Tibial nerve (tissue), 4 donors: ENCODE measurements around the gene TRMT61A. TPM values are rescaled to one million over a fixed set of nuclear protein-coding genes. Genes with fewer than 3 reads are reported as not detected.

ENCODE experiments used
- DNase-seq, 2 donors: peaks; one replicate each; pipeline ENCODE4 v3.0.0-alpha.2; 2019; ENCODE audit warnings: low spot score in 2 of 2
- H3K27ac ChIP-seq, 4 donors: fragments of 200-600 bp; sonication (generic) in 3 of 4; one replicate each; pipeline ENCODE4 v1.5.1; 2017 to 2019; ENCODE audit warnings: mild to moderate bottlenecking in 1 of 4
- H3K27me3 ChIP-seq, 2 donors: fragments of 200-600 bp; sonication (generic) in 1 of 2; one replicate each; pipeline versions ENCODE4 v1.5.1 to v1.6.0; 2017 to 2019
- H3K36me3 ChIP-seq, 3 donors: fragments of 200-600 bp; sonication (generic); one replicate each; pipeline ENCODE4 v1.5.1; 2018 to 2019
- H3K4me1 ChIP-seq, 4 donors: fragments of 200-600 bp; sonication (generic) in 3 of 4; one replicate each; pipeline ENCODE4 v1.5.1; 2017 to 2019
- H3K4me3 ChIP-seq, 4 donors: fragments of 200-600 bp; sonication (generic) in 3 of 4; one replicate each; pipeline ENCODE4 v1.5.1; 2017 to 2019; ENCODE audit warnings: mild to moderate bottlenecking in 1 of 4, moderate library complexity in 1 of 4
- H3K9me3 ChIP-seq, 4 donors: fragments of 200-600 bp; sonication (generic) in 3 of 4; one replicate each; pipeline ENCODE4 v1.5.1; 2017 to 2019
- EP300 ChIP-seq, 2 donors: sonication (generic); formaldehyde crosslinking; IDR thresholded peaks; one replicate each; pipeline ENCODE4 v1.6.1; 2017; ENCODE audit warnings: antibody characterized with exemption in 2 of 2, mild to moderate bottlenecking in 1 of 2
- POLR2A ChIP-seq, 2 donors: fragments of 450-650 bp; IDR thresholded peaks; one replicate each; pipeline ENCODE4 v1.6.1; 2017; ENCODE audit warnings: antibody characterized with exemption in 2 of 2, mild to moderate bottlenecking in 2 of 2, moderate library complexity in 2 of 2
- WGBS, 2 donors: methylation state at CpG; one replicate each; pipeline ENCODE4 v1.1.5; 2018; 5-methylcytosine and 5-hydroxymethylcytosine counted together
- small RNA-seq: library from RNA; depleted of rRNA; stranded (forward); fragments of <200 nt; gene quantifications from one replicate; pipeline ENCODE3, GENCODE V24; 2016
- total RNA-seq, 4 donors: library from RNA; depleted of rRNA; stranded (reverse); fragments of >200 nt; gene quantifications; one replicate each; pipeline ENCODE4 v1.1.0, GENCODE V29; 2016
- TF ChIP-seq, protein P1 (sequence below), 5 experiments: fragments of 200-600 bp in 3 of 5; fragments of 450-650 bp in 2 of 5; sonication (generic) in 3 of 5; IDR thresholded peaks; one replicate each; pipeline ENCODE4 v1.5.1; 2016 to 2019; ENCODE audit warnings: antibody characterized with exemption in 5 of 5, mild to moderate bottlenecking in 3 of 5, moderate library complexity in 2 of 5

TRMT61A gene
- total RNA-seq, 4 donors from 2014 or later = 17.9 to 32.4 (median 22.4) TPM

DNA sequence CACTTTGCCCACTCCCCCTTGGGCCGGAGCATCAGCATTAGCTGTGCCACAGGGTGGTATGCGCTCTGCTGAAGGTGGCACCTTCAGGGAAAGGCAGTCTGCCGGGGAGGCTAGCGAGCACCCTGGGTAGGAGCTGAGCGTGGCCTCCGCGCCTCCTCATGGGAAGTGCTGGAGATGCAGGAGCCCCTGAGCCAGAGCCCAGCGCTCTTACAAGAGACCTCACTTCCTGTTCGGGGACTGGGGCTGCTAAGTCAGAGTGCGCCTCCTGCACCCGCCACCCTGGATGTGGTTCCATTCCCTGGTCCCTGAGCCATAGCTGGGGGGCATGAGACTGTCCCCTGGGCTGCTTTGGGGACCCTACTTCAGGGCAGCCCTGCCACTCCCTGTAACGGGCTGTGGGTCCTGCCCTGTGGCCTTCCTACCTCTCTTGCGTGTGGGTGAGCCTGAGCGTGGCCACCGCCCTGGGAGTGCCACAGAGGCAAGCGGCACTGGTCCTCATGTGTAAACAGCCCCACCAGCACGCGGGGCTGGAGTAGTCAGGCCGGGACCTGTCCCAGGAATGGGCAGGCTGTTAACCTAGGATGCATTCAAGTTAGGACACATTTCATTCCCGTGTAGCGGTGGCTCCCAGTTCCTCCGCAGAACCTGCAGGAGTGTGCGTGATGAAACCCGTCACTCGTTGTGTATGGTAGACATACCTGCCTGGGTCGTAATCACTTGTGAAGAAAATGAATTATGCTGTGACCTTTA is 53.1 kb downstream of the TRMT61A start:
- H3K9me3 ChIP-seq = no peaks in the 10 kb centered on the region
- H3K27me3 ChIP-seq = no peaks in the 10 kb centered on the region
- TF ChIP-seq EP300 (IDR thresholded peaks at IDR 0.05) (no peak), POLR2A (IDR thresholded peaks at IDR 0.05) (no peak)
- TF ChIP-seq, protein P1, sequence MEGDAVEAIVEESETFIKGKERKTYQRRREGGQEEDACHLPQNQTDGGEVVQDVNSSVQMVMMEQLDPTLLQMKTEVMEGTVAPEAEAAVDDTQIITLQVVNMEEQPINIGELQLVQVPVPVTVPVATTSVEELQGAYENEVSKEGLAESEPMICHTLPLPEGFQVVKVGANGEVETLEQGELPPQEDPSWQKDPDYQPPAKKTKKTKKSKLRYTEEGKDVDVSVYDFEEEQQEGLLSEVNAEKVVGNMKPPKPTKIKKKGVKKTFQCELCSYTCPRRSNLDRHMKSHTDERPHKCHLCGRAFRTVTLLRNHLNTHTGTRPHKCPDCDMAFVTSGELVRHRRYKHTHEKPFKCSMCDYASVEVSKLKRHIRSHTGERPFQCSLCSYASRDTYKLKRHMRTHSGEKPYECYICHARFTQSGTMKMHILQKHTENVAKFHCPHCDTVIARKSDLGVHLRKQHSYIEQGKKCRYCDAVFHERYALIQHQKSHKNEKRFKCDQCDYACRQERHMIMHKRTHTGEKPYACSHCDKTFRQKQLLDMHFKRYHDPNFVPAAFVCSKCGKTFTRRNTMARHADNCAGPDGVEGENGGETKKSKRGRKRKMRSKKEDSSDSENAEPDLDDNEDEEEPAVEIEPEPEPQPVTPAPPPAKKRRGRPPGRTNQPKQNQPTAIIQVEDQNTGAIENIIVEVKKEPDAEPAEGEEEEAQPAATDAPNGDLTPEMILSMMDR (IDR thresholded peaks at IDR 0.05) = no peak
- H3K4me1 ChIP-seq = peaks cover 0 to 12% (median 5%) of the 10 kb centered on the region in 4 donors
- H3K36me3 ChIP-seq = peaks cover 0 to 43% (median 0%) of the 10 kb centered on the region in 3 donors
- 88 to 96% methylated on average over 12 to 26 of the region's 26 CpGs for WGBS, 2 donors
- no peak for DNase-seq
- peak overlapping the region in 2 of 4 donors; percentile 28 to 36 for H3K27ac ChIP-seq
- H3K4me3 ChIP-seq = no peak overlapping the region

- Histone ChIP-seq H3K4me1 (no peaks in the 10 kb centered on the region), H3K27ac (no peak overlapping the region), H3K36me3 (peaks cover 0 to 48% (median 3%) of the 10 kb centered on the region in 3 donors), H3K27me3 (no peaks in the 10 kb centered on the region), H3K9me3 (no peaks in the 10 kb centered on the region), H3K4me3 (no peak overlapping the region)
- no peak for DNase-seq
- 90 to 93% methylated on average over 11 of the region's 11 CpGs for WGBS, 2 donors
- TF ChIP-seq POLR2A (IDR thresholded peaks at IDR 0.05) (no peak), EP300 (IDR thresholded peaks at IDR 0.05) (no peak)
- TF ChIP-seq, protein P1 (IDR thresholded peaks at IDR 0.05) = no peak
Observed at GRCh38 chr14:103584326-103584915, 55.4 kb downstream of the TRMT61A start.

Small RNA genes within 50 kb of the gene (small RNA-seq; reads per million reads assigned to genes)
- not detected for gene RNU4-68P
- not detected for gene RNU7-160P

Other genes with a start within 250 kb of the TRMT61A start
- gene EIF5, start 195.0 kb upstream of the TRMT61A start, total RNA-seq = 100 to 1,000 TPM; 128 to 226 (median 160) TPM
- gene MARK3, start 143.8 kb upstream of the TRMT61A start, total RNA-seq = 100 to 1,000 TPM; 109 to 143 (median 125) TPM
- 100 to 1,000 TPM in 3 of 4 donors, 10 to 100 TPM in 1; 75.6 to 249 (median 141) TPM for gene CKB, start 6.4 kb upstream of the TRMT61A start, total RNA-seq
- 10 to 100 TPM; 26.1 to 36.5 (median 31.7) TPM for gene BAG5, start 33.5 kb downstream of the TRMT61A start, total RNA-seq
- gene COA8, start 33.8 kb downstream of the TRMT61A start, total RNA-seq = 10 to 100 TPM in 3 of 4 donors, 1 to 10 TPM in 1; 7.2 to 31.6 (median 12.3) TPM
- 100 to 1,000 TPM; 402 to 561 (median 495) TPM for gene KLC1, start 100.0 kb downstream of the TRMT61A start, total RNA-seq
- 10 to 100 TPM in 1 of 4 donors, 1 to 10 TPM in 3; 4.0 to 10.7 (median 6.2) TPM for gene XRCC3, start 186.3 kb downstream of the TRMT61A start, total RNA-seq
- 100 to 1,000 TPM; 151 to 308 (median 224) TPM for gene ZFYVE21, start 186.6 kb downstream of the TRMT61A start, total RNA-seq